ENCODE data around the gene MAL.

Gene MAL

GRCh38 chr2:95017071-95017501, 8.4 kb upstream of the MAL start:
- DNase-seq: no peak

GRCh38 chr2:95017836-95018235, 7.7 kb upstream of the MAL start:
- DNase-seq: no peak

GRCh38 chr2:95018301-95018700, 7.2 kb upstream of the MAL start:
- no peak for DNase-seq

GRCh38 chr2:95018861-95019550, 6.5 kb upstream of the MAL start:
- DNase-seq: no peak

- DNase-seq: no peak
These were observed 5.9 kb upstream of the MAL start for GRCh38 chr2:95019572-95019971.

GRCh38 chr2:95020275-95021022, 5.1 kb upstream of the MAL start:
- DNase-seq: no peak

- DNase-seq: no peak
These were observed 4.5 kb upstream of the MAL start for GRCh38 chr2:95021023-95021416.

GRCh38 chr2:95021847-95022246, 3.7 kb upstream of the MAL start:
- DNase-seq: no peak

- DNase-seq: no peak
These were observed 2.9 kb upstream of the MAL start for GRCh38 chr2:95022309-95023221.

- no peak for DNase-seq
These were observed 2.3 kb upstream of the MAL start for GRCh38 chr2:95023222-95023597.

GRCh38 chr2:95024371-95024770, 1.1 kb upstream of the MAL start:
- DNase-seq: no peak

GRCh38 chr2:95024960-95025405, 525 bp upstream of the MAL start:
- no peak for DNase-seq

- no peak for DNase-seq
These were observed 1.2 kb downstream of the MAL start for GRCh38 chr2:95026471-95027368.

- DNase-seq: no peak
These were observed 1.8 kb downstream of the MAL start for GRCh38 chr2:95027369-95027720.

GRCh38 chr2:95029898-95030341, 4.4 kb downstream of the MAL start:
- DNase-seq: no peak

GRCh38 chr2:95030496-95030895, 5.0 kb downstream of the MAL start:
- DNase-seq: no peak

- DNase-seq: no peak
These were observed 5.7 kb downstream of the MAL start for GRCh38 chr2:95031076-95031725.

- DNase-seq: no peak
These were observed 6.2 kb downstream of the MAL start for GRCh38 chr2:95031726-95032116.

- no peak for DNase-seq
These were observed 6.8 kb downstream of the MAL start for GRCh38 chr2:95032341-95032740.

GRCh38 chr2:95032868-95033603, 7.5 kb downstream of the MAL start:
- DNase-seq: no peak

GRCh38 chr2:95034221-95034620, 8.7 kb downstream of the MAL start:
- no peak for DNase-seq

Measured in amniotic stem cell (primary cell).